ENCODE data around the gene LPCAT2. TPM values are rescaled to one million over a fixed set of nuclear protein-coding genes. Genes with fewer than 3 reads are reported as not detected.

The LPCAT2 gene
- total RNA-seq, 2 donors from 2014 or later, result 10.8 to 13.6 TPM

- intact Hi-C loops (cut with DNase I), result no loop called here
- TF ChIP-seq CTCF (IDR thresholded peaks at IDR 0.05) (no peak), POLR2AphosphoS5 (IDR thresholded peaks at IDR 0.05) (no peak), POLR2A (IDR thresholded peaks at IDR 0.05) (no peak)
- WGBS, result 95% methylated on average over 2 of the region's 2 CpGs
- Histone ChIP-seq H3K27me3 (replicated peaks; ENCODE audit: insufficient read depth) (no peaks in the 10 kb centered on the region), H3K9me3 (no peaks in the 10 kb centered on the region), H3K4me1 (replicated peaks) (peaks cover 4% of the 10 kb centered on the region), H3K4me3 (no peak overlapping the region), H3K36me3 (no peaks in the 10 kb centered on the region), H3K27ac (no peak overlapping the region)
- DNase-seq (ENCODE audit: low spot score), result no peak
Measured at GRCh38 chr16:55563797-55564196, 54.9 kb downstream of the LPCAT2 start.

- H3K27ac ChIP-seq, result no peak overlapping the region
- H3K4me3 ChIP-seq, result no peak overlapping the region
- H3K4me1 ChIP-seq (replicated peaks), result no peaks in the 10 kb centered on the region
- intact Hi-C loops (cut with DNase I), result no loop called here
- TF ChIP-seq POLR2AphosphoS5 (IDR thresholded peaks at IDR 0.05) (no peak), CTCF (IDR thresholded peaks at IDR 0.05) (no peak), POLR2A (IDR thresholded peaks at IDR 0.05) (no peak)
- no peaks in the 10 kb centered on the region for H3K9me3 ChIP-seq
- no peaks in the 10 kb centered on the region for H3K36me3 ChIP-seq
- no peaks in the 10 kb centered on the region for H3K27me3 ChIP-seq (replicated peaks; ENCODE audit: insufficient read depth)
- 89% methylated on average over 1 of the region's 1 CpG for WGBS
- DNase-seq (ENCODE audit: low spot score), result no peak
Measured at GRCh38 chr16:55565086-55565485, 56.2 kb downstream of the LPCAT2 start.

GRCh38 chr16:55566432-55567175 is 57.7 kb downstream of the LPCAT2 start, which contains the start of gene CAPNS2:
Gene CAPNS2, plus strand, starts transcription at chr16:55566684. Its CDS starts 73 bp downstream, at chr16:55566757.
- H3K9me3 ChIP-seq, result no peaks in the 10 kb centered on the region
- 85% methylated on average over 9 of the region's 9 CpGs for WGBS
- no peak for TF ChIP-seq POLR2AphosphoS5 (IDR thresholded peaks at IDR 0.05)
- TF ChIP-seq POLR2A (IDR thresholded peaks at IDR 0.05), result no peak
- no peak for TF ChIP-seq CTCF (IDR thresholded peaks at IDR 0.05)
- no peaks in the 10 kb centered on the region for H3K4me1 ChIP-seq (replicated peaks)
- peak within 1 kb of the TSS in 1 of 2 donors; percentile 17 for H3K27ac ChIP-seq
- DNase-seq (ENCODE audit: low spot score), result no peak
- H3K36me3 ChIP-seq, result no peaks in the 10 kb centered on the region
- intact Hi-C loops (cut with DNase I), result no loop called here
- H3K27me3 ChIP-seq (replicated peaks; ENCODE audit: insufficient read depth), result no peaks in the 10 kb centered on the region
- no peak within 1 kb of the TSS for H3K4me3 ChIP-seq

GRCh38 chr16:55567382-55567781 is 58.5 kb downstream of the LPCAT2 start:
- Histone ChIP-seq H3K4me1 (replicated peaks) (no peaks in the 10 kb centered on the region), H3K36me3 (no peaks in the 10 kb centered on the region), H3K4me3 (no peak overlapping the region), H3K9me3 (no peaks in the 10 kb centered on the region), H3K27me3 (replicated peaks; ENCODE audit: insufficient read depth) (no peaks in the 10 kb centered on the region), H3K27ac (peak overlapping the region in 1 of 2 donors; percentile 17)
- TF ChIP-seq POLR2AphosphoS5 (IDR thresholded peaks at IDR 0.05), result peak; percentile 34
- TF ChIP-seq POLR2A (IDR thresholded peaks at IDR 0.05), result no peak
- TF ChIP-seq CTCF (IDR thresholded peaks at IDR 0.05), result no peak
- DNase-seq (ENCODE audit: low spot score), result peak; percentile 39
- 76% methylated on average over 3 of the region's 3 CpGs for WGBS
- intact Hi-C loops (cut with DNase I), result no loop called here

- TF ChIP-seq CTCF (IDR thresholded peaks at IDR 0.05) (no peak), POLR2AphosphoS5 (IDR thresholded peaks at IDR 0.05) (peak; percentile 46)
- Histone ChIP-seq H3K4me3 (no peak overlapping the region), H3K27ac (peak overlapping the region in 1 of 2 donors; percentile 31), H3K9me3 (no peaks in the 10 kb centered on the region), H3K27me3 (replicated peaks; ENCODE audit: insufficient read depth) (no peaks in the 10 kb centered on the region), H3K36me3 (no peaks in the 10 kb centered on the region), H3K4me1 (replicated peaks) (no peaks in the 10 kb centered on the region)
- intact Hi-C loops (cut with DNase I), result no loop called here
- WGBS, result 45% methylated on average over 3 of the region's 3 CpGs
- peak; percentile 58 for DNase-seq (ENCODE audit: low spot score)
Measured at GRCh38 chr16:55568207-55568606, 59.3 kb downstream of the LPCAT2 start.
